PC-3 (cell line): Measurements from ENCODE around the gene RABIF.

ENCODE experiments used
- CTCF ChIP-seq: fragments of 300-600 bp; sonication (generic); conservative IDR thresholded peaks from 2 replicates; pipeline ENCODE4 v1.5.1; 2017; ENCODE audit warnings: antibody characterized with exemption, low read depth, mild to moderate bottlenecking, low read length
- EZH2 ChIP-seq: fragments of 300-600 bp; sonication (generic); IDR thresholded peaks from one replicate; pipeline ENCODE4 v1.6.1; 2017; ENCODE audit warnings: antibody characterized with exemption, mild to moderate bottlenecking, low read length; ENCODE audit not compliant: unreplicated experiment
- EZH2phosphoT487 ChIP-seq: fragments of 300-600 bp; sonication (generic); IDR thresholded peaks from 2 replicates; pipeline ENCODE4 v1.6.1; 2018; ENCODE audit warnings: mild to moderate bottlenecking, antibody characterized with exemption, low read length, borderline replicate concordance

- no peak for TF ChIP-seq EZH2phosphoT487
- TF ChIP-seq EZH2 = no peak
- TF ChIP-seq CTCF = no peak
Observed at GRCh38 chr1:202856014-202856413, 32.9 kb downstream of the RABIF start.
